Measurements from ENCODE around the gene IGF1R. TPM values are rescaled to one million over a fixed set of nuclear protein-coding genes. Genes with fewer than 3 reads are reported as not detected.
A peak's percentile ranks its signal among the peaks of the same experiment; 100 is the strongest.

Gene IGF1R
- total RNA-seq, 2 donors from 2014 or later, result 32.1 to 64.1 TPM

GRCh38 chr15:98860281-98861041 is 212.1 kb downstream of the IGF1R start:
- Histone ChIP-seq H3K27me3 (no peaks in the 10 kb centered on the region), H3K4me3 (no peak overlapping the region), H3K9me3 (no peaks in the 10 kb centered on the region), H3K36me3 (no peaks in the 10 kb centered on the region), H3K4me1 (peaks cover 0 to 69% of the 10 kb centered on the region in 2 donors), H3K27ac (no peak overlapping the region)
- no peak for DNase-seq (ENCODE audit: low spot score)
- TF ChIP-seq CTCF (IDR thresholded peaks at IDR 0.05), result no peak

- Histone ChIP-seq H3K9me3 (no peaks in the 10 kb centered on the region), H3K27ac (no peak overlapping the region), H3K4me3 (no peak overlapping the region), H3K4me1 (peaks cover 0 to 64% of the 10 kb centered on the region in 2 donors), H3K27me3 (no peaks in the 10 kb centered on the region), H3K36me3 (no peaks in the 10 kb centered on the region)
- DNase-seq (ENCODE audit: low spot score), result no peak
- no peak for TF ChIP-seq CTCF (IDR thresholded peaks at IDR 0.05)
Observed at GRCh38 chr15:98861188-98861587, 212.8 kb downstream of the IGF1R start.

- peaks cover 0 to 55% of the 10 kb centered on the region in 2 donors for H3K4me1 ChIP-seq
- no peaks in the 10 kb centered on the region for H3K36me3 ChIP-seq
- TF ChIP-seq CTCF (IDR thresholded peaks at IDR 0.05), result no peak
- no peak overlapping the region for H3K27ac ChIP-seq
- H3K27me3 ChIP-seq, result no peaks in the 10 kb centered on the region
- DNase-seq (ENCODE audit: low spot score), result no peak
- no peaks in the 10 kb centered on the region for H3K9me3 ChIP-seq
- H3K4me3 ChIP-seq, result no peak overlapping the region
Observed at GRCh38 chr15:98863983-98864382, 215.6 kb downstream of the IGF1R start.

- Histone ChIP-seq H3K4me3 (peak overlapping the region; percentile 44 to 52), H3K4me1 (peaks cover 0 to 52% of the 10 kb centered on the region in 2 donors), H3K9me3 (no peaks in the 10 kb centered on the region), H3K36me3 (no peaks in the 10 kb centered on the region), H3K27ac (peak overlapping the region; percentile 61 to 70), H3K27me3 (no peaks in the 10 kb centered on the region)
- TF ChIP-seq CTCF (IDR thresholded peaks at IDR 0.05), result no peak
- DNase-seq (ENCODE audit: low spot score), result peak; percentile 78
Observed at GRCh38 chr15:98865397-98866339, 217.3 kb downstream of the IGF1R start.

GRCh38 chr15:98866511-98866910 is 218.2 kb downstream of the IGF1R start:
- DNase-seq (ENCODE audit: low spot score), result no peak
- Histone ChIP-seq H3K4me1 (peaks cover 0 to 48% of the 10 kb centered on the region in 2 donors), H3K36me3 (no peaks in the 10 kb centered on the region), H3K4me3 (peak overlapping the region; percentile 44 to 52), H3K9me3 (no peaks in the 10 kb centered on the region), H3K27ac (peak overlapping the region; percentile 61 to 70), H3K27me3 (no peaks in the 10 kb centered on the region)
- TF ChIP-seq CTCF (IDR thresholded peaks at IDR 0.05), result no peak

All from right atrium auricular region (tissue), 2 donors.